Gastrocnemius medialis (tissue), 4 donors: ENCODE measurements around the gene METRNL. TPM values are rescaled to one million over a fixed set of nuclear protein-coding genes. Genes with fewer than 3 reads are reported as not detected.
"Not testable (repeated sequence)": the region's sequence is repeated elsewhere in the genome, so short reads cannot be mapped to it uniquely, and the experiment has no call there.

Experiments used
- ATAC-seq, 2 donors: fragments of 150-250 bp; one replicate each; pipeline ENCODE4 v1.9.1; 2016
- DNase-seq, 2 donors: peaks; one replicate each; pipeline ENCODE4 v3.0.0-alpha.2; 2019
- H3K27ac ChIP-seq, 4 donors: fragments of 200-600 bp; sonication (generic); 1 replicate in 1 of 4; 2 replicates in 3 of 4; pipeline ENCODE4 v1.5.1; 2016 to 2018; ENCODE audit warnings: mild to moderate bottlenecking in 2 of 4, moderate library complexity in 1 of 4
- H3K27me3 ChIP-seq, 3 donors: fragments of 200-600 bp; sonication (generic) in 2 of 3; 1 replicate in 1 of 3; 2 replicates in 2 of 3; pipeline versions ENCODE4 v1.5.1 to v1.6.0; 2016 to 2019; ENCODE audit warnings: mild to moderate bottlenecking in 1 of 3, moderate library complexity in 1 of 3
- H3K36me3 ChIP-seq, 2 donors: fragments of 200-600 bp; sonication (generic) in 1 of 2; one replicate each; pipeline ENCODE4 v1.5.1; 2017 to 2018
- H3K4me1 ChIP-seq, 2 donors: fragments of 200-600 bp; sonication (generic) in 1 of 2; one replicate each; pipeline ENCODE4 v1.5.1; 2016 to 2017; ENCODE audit warnings: mild to moderate bottlenecking in 2 of 2
- H3K4me3 ChIP-seq, 4 donors: fragments of 200-600 bp; sonication (generic) in 3 of 4; 1 replicate in 1 of 4; 2 replicates in 3 of 4; pipeline ENCODE4 v1.5.1; 2016 to 2019; ENCODE audit warnings: mild to moderate bottlenecking in 2 of 4
- H3K9me3 ChIP-seq, 3 donors: fragments of 200-600 bp; sonication (generic) in 2 of 3; 1 replicate in 1 of 3; 2 replicates in 2 of 3; pipeline ENCODE4 v1.5.1; 2016 to 2019
- POLR2A ChIP-seq, 2 donors: fragments of 450-650 bp; IDR thresholded peaks; one replicate each; pipeline ENCODE4 v1.6.1; 2017; ENCODE audit warnings: antibody characterized with exemption in 2 of 2, mild to moderate bottlenecking in 2 of 2, moderate library complexity in 2 of 2
- in situ Hi-C, 4 donors: fragments of 200-750 bp; cut with MboI; loops; one replicate each; pipeline versions ENCODE4 v1.15.0 to v1.8.0; 2017; ENCODE audit warnings: low sequenced_read_pairs in 4 of 4
- intact Hi-C: fragments of 100-400 bp; cut with DNase I; formaldehyde crosslinking; loops from one replicate; pipeline ENCODE4 v1.15.1; 2023; ENCODE audit warnings: low total_unique reads
- total RNA-seq, 4 donors: library from RNA; depleted of rRNA; stranded (reverse); fragments of >200 nt; gene quantifications; one replicate each; pipeline versions ENCODE4 v1.1.0 to v1.2.3, GENCODE V29; 2016
- TF ChIP-seq, protein P1 (sequence below), 5 experiments: fragments of 450-650 bp in 3 of 5; fragments of 200-600 bp in 2 of 5; sonication (generic) in 2 of 5; IDR thresholded peaks in 4 of 5; conservative IDR thresholded peaks in 1 of 5; 1 replicate in 4 of 5; 2 replicates in 1 of 5; pipeline ENCODE4 v1.5.1; 2016 to 2019; ENCODE audit warnings: antibody characterized with exemption in 5 of 5, mild to moderate bottlenecking in 3 of 5, moderate library complexity in 3 of 5

Gene METRNL
- total RNA-seq, 4 donors from 2014 or later, result 6.6 to 19.7 (median 11.1) TPM

DNA sequence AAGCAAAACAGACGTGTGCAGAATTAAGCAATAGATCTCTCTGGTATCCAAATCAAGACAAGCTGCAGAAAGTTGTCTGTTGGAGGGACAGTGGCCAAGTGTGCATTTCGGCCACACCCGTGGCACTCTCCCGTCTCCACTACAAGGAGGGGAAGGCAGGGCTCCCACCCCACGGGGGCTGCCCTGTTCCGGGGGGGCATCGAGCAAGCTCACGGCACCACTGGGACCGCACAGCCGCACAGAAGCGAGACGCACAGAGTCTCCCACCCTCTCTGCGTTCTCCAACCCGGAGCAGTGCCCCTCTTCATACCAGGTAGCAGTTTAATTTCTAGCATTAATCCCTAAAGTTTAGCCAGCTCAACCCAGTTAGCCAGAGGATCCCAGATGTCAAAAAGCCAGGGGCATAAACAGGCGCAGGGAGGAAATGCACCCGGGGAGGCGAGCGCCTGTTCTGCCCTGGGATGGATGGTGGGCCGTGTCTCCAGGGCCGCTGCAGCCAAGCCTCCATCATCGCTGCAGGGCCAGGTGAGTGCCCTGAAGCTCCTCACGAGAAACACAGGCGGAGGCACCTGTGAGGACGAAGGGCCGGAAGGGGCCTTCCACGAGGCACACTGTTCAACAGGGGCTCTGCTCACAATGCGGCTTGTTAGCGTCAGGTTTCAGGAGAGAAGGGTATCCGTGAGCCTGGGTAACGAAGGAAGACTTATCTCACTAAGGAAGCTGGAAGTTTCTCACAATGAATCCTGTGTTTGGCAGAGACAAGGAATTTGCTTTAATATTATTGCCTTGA is 42.1 kb upstream of the METRNL start:
- intact Hi-C loops, result no loop called here
- Histone ChIP-seq H3K4me3 (no peak overlapping the region), H3K36me3 (peaks cover 0 to 11% of the 10 kb centered on the region in 2 donors), H3K9me3 (no peaks in the 10 kb centered on the region), H3K27ac (no peak overlapping the region), H3K4me1 (no peaks in the 10 kb centered on the region), H3K27me3 (no peaks in the 10 kb centered on the region)
- TF ChIP-seq, protein P1, sequence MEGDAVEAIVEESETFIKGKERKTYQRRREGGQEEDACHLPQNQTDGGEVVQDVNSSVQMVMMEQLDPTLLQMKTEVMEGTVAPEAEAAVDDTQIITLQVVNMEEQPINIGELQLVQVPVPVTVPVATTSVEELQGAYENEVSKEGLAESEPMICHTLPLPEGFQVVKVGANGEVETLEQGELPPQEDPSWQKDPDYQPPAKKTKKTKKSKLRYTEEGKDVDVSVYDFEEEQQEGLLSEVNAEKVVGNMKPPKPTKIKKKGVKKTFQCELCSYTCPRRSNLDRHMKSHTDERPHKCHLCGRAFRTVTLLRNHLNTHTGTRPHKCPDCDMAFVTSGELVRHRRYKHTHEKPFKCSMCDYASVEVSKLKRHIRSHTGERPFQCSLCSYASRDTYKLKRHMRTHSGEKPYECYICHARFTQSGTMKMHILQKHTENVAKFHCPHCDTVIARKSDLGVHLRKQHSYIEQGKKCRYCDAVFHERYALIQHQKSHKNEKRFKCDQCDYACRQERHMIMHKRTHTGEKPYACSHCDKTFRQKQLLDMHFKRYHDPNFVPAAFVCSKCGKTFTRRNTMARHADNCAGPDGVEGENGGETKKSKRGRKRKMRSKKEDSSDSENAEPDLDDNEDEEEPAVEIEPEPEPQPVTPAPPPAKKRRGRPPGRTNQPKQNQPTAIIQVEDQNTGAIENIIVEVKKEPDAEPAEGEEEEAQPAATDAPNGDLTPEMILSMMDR (IDR thresholded peaks at IDR 0.05 in 4 of 5, conservative IDR thresholded peaks at IDR 0.05 in 1 of 5), result no peak
- TF ChIP-seq POLR2A (IDR thresholded peaks at IDR 0.05), result no peak
- DNase-seq (no peak), ATAC-seq (no peak)
- in situ Hi-C loops, result no loop called here

GRCh38 chr17:83037874-83038165 is 41.6 kb upstream of the METRNL start:
- intact Hi-C loops (no loop called here), in situ Hi-C loops (no loop called here)
- no peak for DNase-seq
- TF ChIP-seq, protein P1 (IDR thresholded peaks at IDR 0.05 in 4 of 5, conservative IDR thresholded peaks at IDR 0.05 in 1 of 5), result no peak
- no peak for TF ChIP-seq POLR2A (IDR thresholded peaks at IDR 0.05)
- no peaks in the 10 kb centered on the region for H3K4me1 ChIP-seq
- H3K27ac ChIP-seq, result no peak overlapping the region
- no peaks in the 10 kb centered on the region for H3K9me3 ChIP-seq
- H3K27me3 ChIP-seq, result no peaks in the 10 kb centered on the region
- peaks cover 0 to 14% of the 10 kb centered on the region in 2 donors for H3K36me3 ChIP-seq
- H3K4me3 ChIP-seq, result no peak overlapping the region
- no peak for ATAC-seq

- H3K9me3 ChIP-seq, H3K27me3 ChIP-seq, DNase-seq, intact Hi-C loops, H3K4me1 ChIP-seq, ATAC-seq, H3K4me3 ChIP-seq, in situ Hi-C loops, H3K27ac ChIP-seq: not testable (repeated sequence)
- H3K36me3 ChIP-seq, result peaks cover 0 to 14% of the 10 kb centered on the region in 2 donors
These were observed 40.4 kb upstream of the METRNL start for GRCh38 chr17:83038983-83039382.

- intact Hi-C loops, result no loop called here
- TF ChIP-seq, protein P1 (IDR thresholded peaks at IDR 0.05 in 4 of 5, conservative IDR thresholded peaks at IDR 0.05 in 1 of 5), result no peak
- TF ChIP-seq POLR2A (IDR thresholded peaks at IDR 0.05), result no peak
- ATAC-seq (no peak), DNase-seq (no peak)
- Histone ChIP-seq H3K36me3 (peaks cover 0 to 14% of the 10 kb centered on the region in 2 donors), H3K27ac (no peak overlapping the region), H3K4me1 (no peaks in the 10 kb centered on the region), H3K4me3 (no peak overlapping the region), H3K9me3 (no peaks in the 10 kb centered on the region), H3K27me3 (no peaks in the 10 kb centered on the region)
- in situ Hi-C loops, result no loop called here
These were observed 38.1 kb upstream of the METRNL start for GRCh38 chr17:83041305-83041704.

DNA sequence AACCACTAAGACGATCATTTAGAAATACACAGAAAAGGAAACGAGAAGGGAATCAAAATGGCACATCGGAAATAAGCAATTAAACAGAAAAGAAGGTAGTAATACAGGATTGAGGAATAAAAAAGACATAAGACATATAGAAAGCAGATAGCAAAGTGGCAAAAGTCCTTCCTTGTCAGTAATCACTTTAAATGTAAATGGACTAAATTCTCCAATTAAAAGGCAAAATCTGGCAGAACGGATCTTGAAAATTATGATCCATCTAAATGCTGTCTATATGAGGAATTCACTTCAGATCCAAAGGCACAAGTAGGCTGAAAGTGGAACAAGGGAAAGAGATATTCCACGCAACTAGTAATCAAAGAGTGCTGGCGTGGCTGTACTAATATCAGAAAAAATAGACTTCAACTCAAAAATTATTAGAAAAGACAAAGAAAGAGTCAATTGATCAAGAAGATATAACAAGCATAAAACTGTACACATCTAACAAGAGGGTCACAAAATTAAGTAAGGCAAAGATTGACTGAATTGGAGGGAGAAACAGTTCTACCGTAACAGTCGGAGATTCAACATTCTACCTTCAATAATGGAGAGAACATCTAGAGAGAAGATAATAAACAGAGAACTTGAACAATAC is 36.8 kb upstream of the METRNL start:
- DNase-seq (no peak), ATAC-seq (no peak)
- no peak for TF ChIP-seq POLR2A (IDR thresholded peaks at IDR 0.05)
- TF ChIP-seq, protein P1 (IDR thresholded peaks at IDR 0.05 in 4 of 5, conservative IDR thresholded peaks at IDR 0.05 in 1 of 5), result no peak
- intact Hi-C loops, result no loop called here
- Histone ChIP-seq H3K9me3 (no peaks in the 10 kb centered on the region), H3K4me3 (no peak overlapping the region), H3K36me3 (peaks cover 0 to 18% of the 10 kb centered on the region in 2 donors), H3K4me1 (no peaks in the 10 kb centered on the region), H3K27me3 (no peaks in the 10 kb centered on the region), H3K27ac (no peak overlapping the region)
- in situ Hi-C loops, result no loop called here

DNA sequence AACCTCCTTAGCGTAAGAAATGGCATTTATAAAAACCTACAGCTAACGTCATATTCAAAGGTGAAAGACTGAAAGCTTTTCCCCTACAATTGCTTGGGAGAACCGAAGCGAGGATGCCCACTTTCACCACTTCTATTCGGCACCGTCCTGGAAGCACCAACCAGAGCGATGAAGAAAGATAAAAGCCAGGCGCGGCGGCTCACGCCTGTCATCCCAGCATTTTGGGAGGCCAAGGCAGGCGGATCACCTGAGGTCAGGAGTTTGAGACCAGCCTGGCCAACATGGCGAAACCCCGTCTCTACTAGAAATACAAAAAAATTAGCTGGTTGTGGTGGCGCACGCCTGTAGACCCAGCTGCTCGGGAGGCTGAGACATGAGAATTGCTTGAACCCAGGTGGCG is 34.9 kb upstream of the METRNL start:
- H3K4me3 ChIP-seq, intact Hi-C loops, H3K27ac ChIP-seq, in situ Hi-C loops, ATAC-seq, H3K9me3 ChIP-seq, H3K4me1 ChIP-seq, DNase-seq, H3K27me3 ChIP-seq: not testable (repeated sequence)
- H3K36me3 ChIP-seq, result peaks cover 0 to 18% of the 10 kb centered on the region in 2 donors
